ENCODE data around the gene GSG1L. TPM values are rescaled to one million over a fixed set of nuclear protein-coding genes. Genes with fewer than 3 reads are reported as not detected.

GSG1L gene
- total RNA-seq, 4 donors from 2014 or later = not detected

- H3K4me1 ChIP-seq = no peaks in the 10 kb centered on the region
- TF ChIP-seq POLR2A (IDR thresholded peaks at IDR 0.05) (no peak), CTCF (IDR thresholded peaks at IDR 0.05) (no peak)
These were observed 256.5 kb downstream of the GSG1L start for GRCh38 chr16:27806986-27807385.

DNA sequence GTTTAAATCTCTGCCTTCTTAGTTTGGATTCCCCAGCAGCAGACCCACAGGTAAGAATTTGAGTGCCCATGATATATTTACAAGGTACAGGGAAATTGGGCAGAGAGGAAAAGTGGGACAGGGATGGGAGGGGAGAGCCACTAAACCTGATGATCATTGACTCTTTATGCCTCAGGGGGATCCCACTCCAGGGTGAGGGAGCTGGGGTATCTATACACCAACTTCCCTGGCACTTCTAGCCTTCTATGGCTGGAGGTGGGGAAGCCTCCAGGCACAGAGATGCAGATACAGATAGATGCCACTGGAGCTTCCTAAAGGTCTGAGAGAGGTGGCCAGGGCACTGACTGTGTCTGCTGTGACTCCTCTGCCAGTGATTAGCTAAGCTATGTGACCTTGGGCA lies 257.1 kb downstream of the GSG1L start:
- Histone ChIP-seq H3K36me3 (no peaks in the 10 kb centered on the region), H3K9me3 (no peaks in the 10 kb centered on the region), H3K4me3 (no peak overlapping the region), H3K27ac (no peak overlapping the region), H3K4me1 (no peaks in the 10 kb centered on the region), H3K27me3 (no peaks in the 10 kb centered on the region)
- TF ChIP-seq POLR2A (IDR thresholded peaks at IDR 0.05) (no peak), CTCF (IDR thresholded peaks at IDR 0.05) (no peak)
- DNase-seq = no peak

More at GRCh38 chr16:27806986-27807385, 256.5 kb downstream of the GSG1L start:
- Histone ChIP-seq H3K9me3 (no peaks in the 10 kb centered on the region), H3K36me3 (no peaks in the 10 kb centered on the region), H3K4me3 (no peak overlapping the region), H3K27ac (no peak overlapping the region), H3K27me3 (no peaks in the 10 kb centered on the region)
- no peak for DNase-seq

DNA sequence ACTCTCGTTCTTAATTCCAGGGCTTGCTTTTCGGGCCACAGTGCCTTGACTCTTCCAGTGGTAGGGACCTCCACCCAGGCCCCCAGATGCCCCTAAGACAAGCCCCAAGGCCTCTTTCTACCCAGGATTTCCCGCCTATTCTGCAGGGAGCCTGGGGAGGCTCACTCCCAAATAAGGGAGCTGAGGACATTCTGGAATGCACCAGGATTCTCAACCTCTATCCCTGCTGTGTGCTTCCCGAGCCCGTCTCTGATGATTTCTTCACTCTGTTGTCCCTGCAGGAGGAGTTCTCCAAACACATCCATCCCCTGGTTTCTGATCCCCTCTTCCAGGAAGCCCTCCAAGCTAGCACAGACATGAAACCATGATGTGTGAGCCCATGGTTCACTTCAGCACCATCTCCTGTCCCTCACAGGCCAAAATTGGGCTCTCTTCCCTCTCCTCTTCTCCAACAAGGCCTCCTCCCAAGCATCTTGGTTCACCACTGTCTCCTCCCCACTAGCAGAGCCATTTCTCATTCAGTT lies 257.6 kb downstream of the GSG1L start:
- no peaks in the 10 kb centered on the region for H3K9me3 ChIP-seq
- H3K4me3 ChIP-seq = no peak overlapping the region
- no peak for TF ChIP-seq CTCF (IDR thresholded peaks at IDR 0.05)
- TF ChIP-seq POLR2A (IDR thresholded peaks at IDR 0.05) = no peak
- H3K27ac ChIP-seq = no peak overlapping the region
- no peaks in the 10 kb centered on the region for H3K27me3 ChIP-seq
- H3K4me1 ChIP-seq = no peaks in the 10 kb centered on the region
- H3K36me3 ChIP-seq = no peaks in the 10 kb centered on the region
- DNase-seq = no peak

GRCh38 chr16:27803775-27804549 lies 259.6 kb downstream of the GSG1L start:
- Histone ChIP-seq H3K9me3 (no peaks in the 10 kb centered on the region), H3K4me3 (no peak overlapping the region), H3K36me3 (no peaks in the 10 kb centered on the region), H3K27ac (no peak overlapping the region), H3K4me1 (no peaks in the 10 kb centered on the region), H3K27me3 (no peaks in the 10 kb centered on the region)
- TF ChIP-seq CTCF (IDR thresholded peaks at IDR 0.05) (no peak), POLR2A (IDR thresholded peaks at IDR 0.05) (no peak)
- no peak for DNase-seq

GRCh38 chr16:27802664-27803439 lies 260.7 kb downstream of the GSG1L start:
- Histone ChIP-seq H3K36me3 (no peaks in the 10 kb centered on the region), H3K4me1 (no peaks in the 10 kb centered on the region), H3K9me3 (no peaks in the 10 kb centered on the region), H3K27me3 (no peaks in the 10 kb centered on the region), H3K27ac (no peak overlapping the region), H3K4me3 (no peak overlapping the region)
- no peak for TF ChIP-seq CTCF (IDR thresholded peaks at IDR 0.05)
- TF ChIP-seq POLR2A (IDR thresholded peaks at IDR 0.05) = no peak
- no peak for DNase-seq
